Transverse colon (tissue), 4 donors: ENCODE results near the gene ZNF185. TPM values are rescaled to one million over a fixed set of nuclear protein-coding genes. Genes with fewer than 3 reads are reported as not detected.
"Not testable (repeated sequence)": the region's sequence is repeated elsewhere in the genome, so short reads cannot be mapped to it uniquely, and the experiment has no call there.

Experiments
- DNase-seq: peaks from one replicate; pipeline ENCODE4 v3.0.0-alpha.2; 2019
- H3K27ac ChIP-seq, 4 donors: fragments of 200-600 bp; sonication (generic); 2 replicates each; pipeline ENCODE4 v1.5.1; 2016 to 2018; ENCODE audit warnings: inconsistent platforms in 4 of 4
- H3K27me3 ChIP-seq: fragments of 200-600 bp; sonication (generic); 2 replicates; pipeline ENCODE4 v1.5.1; 2017; ENCODE audit warnings: inconsistent platforms
- H3K36me3 ChIP-seq, 4 donors: fragments of 200-600 bp; sonication (generic); 2 replicates each; pipeline ENCODE4 v1.5.1; 2017 to 2019; ENCODE audit warnings: inconsistent platforms in 4 of 4
- H3K4me1 ChIP-seq, 4 donors: fragments of 200-600 bp; sonication (generic); 2 replicates each; pipeline ENCODE4 v1.5.1; 2017 to 2020; ENCODE audit warnings: inconsistent platforms in 4 of 4
- H3K4me3 ChIP-seq, 4 donors: fragments of 200-600 bp; sonication (generic); 1 replicate in 1 of 4; 2 replicates in 3 of 4; pipeline versions ENCODE4 v1.5.1 to v1.6.1; 2017 to 2019; ENCODE audit warnings: inconsistent platforms in 4 of 4
- H3K9me3 ChIP-seq, 2 donors: fragments of 200-600 bp; sonication (generic); 2 replicates each; pipeline ENCODE4 v1.5.1; 2017 to 2019; ENCODE audit warnings: inconsistent platforms in 2 of 2
- CTCF ChIP-seq, 5 experiments: fragments of 200-600 bp in 3 of 5; fragments of 450-650 bp in 2 of 5; sonication (generic) in 3 of 5; IDR thresholded peaks; 1 replicate in 2 of 5; 2 replicates in 3 of 5; pipeline ENCODE4 v1.5.1; 2016 to 2017; ENCODE audit warnings: antibody characterized with exemption in 5 of 5, inconsistent platforms in 3 of 5, mild to moderate bottlenecking in 2 of 5, moderate library complexity in 1 of 5
- EP300 ChIP-seq: sonication (generic); formaldehyde crosslinking; IDR thresholded peaks from one replicate; pipeline ENCODE4 v1.6.1; 2017; ENCODE audit warnings: antibody characterized with exemption, low read depth
- POLR2A ChIP-seq: fragments of 450-650 bp; IDR thresholded peaks from one replicate; pipeline ENCODE4 v1.6.1; 2016; ENCODE audit warnings: antibody characterized with exemption, mild to moderate bottlenecking, moderate library complexity
- POLR2AphosphoS5 ChIP-seq, 3 donors: sonication (generic); formaldehyde crosslinking; IDR thresholded peaks; one replicate each; pipeline ENCODE4 v1.6.1; 2016; ENCODE audit warnings: antibody characterized with exemption in 3 of 3
- WGBS, 2 donors: methylation state at CpG; one replicate each; pipeline ENCODE4 v1.1.5; 2018; ENCODE audit warnings: low coverage in 1 of 2; 5-methylcytosine and 5-hydroxymethylcytosine counted together
- in situ Hi-C, 4 donors: fragments of 200-750 bp; cut with MboI; loops; one replicate each; pipeline versions ENCODE4 v1.15.0 to v1.15.1; 2017; ENCODE audit warnings: low sequenced_read_pairs in 3 of 4, low pct_ligation_motif_present in 1 of 4, low pct_unique_long_range_greater_than_20kb in 1 of 4
- intact Hi-C: fragments of 100-400 bp; cut with DNase I; formaldehyde crosslinking; loops from one replicate; pipeline ENCODE4 v1.15.1; 2023; ENCODE audit warnings: low total_unique reads
- total RNA-seq, 4 donors: library from RNA; depleted of rRNA; stranded (reverse); fragments of >200 nt; gene quantifications; one replicate each; pipeline ENCODE4 v1.1.0, GENCODE V29; 2016

ZNF185 gene
- total RNA-seq, 4 donors from 2014 or later, result 0.40 to 4.1 (median 3.2) TPM; not detected in 1

GRCh38 chrX:152908486-152908885, 10.6 kb downstream of the ZNF185 start:
- TF ChIP-seq EP300 (no peak), CTCF (IDR thresholded peaks at IDR 0.05) (no peak), POLR2A (no peak), POLR2AphosphoS5 (IDR thresholded peaks at IDR 0.05) (no peak)
- Histone ChIP-seq H3K27me3 (no peaks in the 10 kb centered on the region), H3K27ac (no peak overlapping the region), H3K4me1 (no peaks in the 10 kb centered on the region), H3K36me3 (no peaks in the 10 kb centered on the region), H3K9me3 (no peaks in the 10 kb centered on the region), H3K4me3 (no peak overlapping the region)
- intact Hi-C loops, result no loop called here
- 68% methylated on average over 6 of the region's 14 CpGs; no CpG with 5 or more reads in 1 of the 2 donors for WGBS, 2 donors
- in situ Hi-C loops, result no loop called here
- DNase-seq, result no peak

- H3K4me1 ChIP-seq, in situ Hi-C loops, H3K27me3 ChIP-seq, H3K4me3 ChIP-seq, H3K9me3 ChIP-seq, H3K36me3 ChIP-seq, H3K27ac ChIP-seq, intact Hi-C loops, DNase-seq: not testable (repeated sequence)
- 77 to 82% methylated on average over 2 to 7 of the region's 7 CpGs for WGBS, 2 donors
These were observed 12.2 kb downstream of the ZNF185 start for GRCh38 chrX:152910018-152910417.

- intact Hi-C loops (no loop called here), in situ Hi-C loops (no loop called here)
These were observed 14.2 kb downstream of the ZNF185 start for GRCh38 chrX:152912106-152912505.

GRCh38 chrX:152912641-152913040, 14.8 kb downstream of the ZNF185 start:
- H3K36me3 ChIP-seq, result no peaks in the 10 kb centered on the region
- in situ Hi-C loops (no loop called here), intact Hi-C loops (no loop called here)
- no peak for DNase-seq
- H3K27me3 ChIP-seq, result no peaks in the 10 kb centered on the region
- H3K4me3 ChIP-seq, result no peak overlapping the region
- no peak for TF ChIP-seq CTCF (IDR thresholded peaks at IDR 0.05)
- no peak for TF ChIP-seq EP300
- TF ChIP-seq POLR2A, result no peak
- no peak for TF ChIP-seq POLR2AphosphoS5 (IDR thresholded peaks at IDR 0.05)
- no peak overlapping the region for H3K27ac ChIP-seq
- WGBS, 2 donors, result 80% methylated on average over 7 of the region's 7 CpGs; no CpG with 5 or more reads in 1 of the 2 donors
- H3K4me1 ChIP-seq, result no peaks in the 10 kb centered on the region
- no peaks in the 10 kb centered on the region for H3K9me3 ChIP-seq

More at GRCh38 chrX:152912106-152912505, 14.2 kb downstream of the ZNF185 start:
- Histone ChIP-seq H3K4me3 (no peak overlapping the region), H3K9me3 (no peaks in the 10 kb centered on the region), H3K27ac (no peak overlapping the region), H3K27me3 (no peaks in the 10 kb centered on the region), H3K4me1 (no peaks in the 10 kb centered on the region), H3K36me3 (no peaks in the 10 kb centered on the region)
- TF ChIP-seq EP300 (no peak), CTCF (IDR thresholded peaks at IDR 0.05) (no peak), POLR2A (no peak), POLR2AphosphoS5 (IDR thresholded peaks at IDR 0.05) (no peak)
- 65% methylated on average over 4 of the region's 4 CpGs; no CpG with 5 or more reads in 1 of the 2 donors for WGBS, 2 donors
- DNase-seq, result no peak

- TF ChIP-seq POLR2AphosphoS5 (IDR thresholded peaks at IDR 0.05) (no peak), POLR2A (no peak), EP300 (no peak), CTCF (IDR thresholded peaks at IDR 0.05) (no peak)
- intact Hi-C loops, result no loop called here
- Histone ChIP-seq H3K4me1 (no peaks in the 10 kb centered on the region), H3K36me3 (no peaks in the 10 kb centered on the region), H3K9me3 (no peaks in the 10 kb centered on the region), H3K4me3 (no peak overlapping the region), H3K27ac (no peak overlapping the region), H3K27me3 (no peaks in the 10 kb centered on the region)
- no peak for DNase-seq
- in situ Hi-C loops, result no loop called here
- WGBS, 2 donors, result 76% methylated on average over 8 of the region's 10 CpGs; no CpG with 5 or more reads in 1 of the 2 donors
These were observed 15.5 kb downstream of the ZNF185 start for GRCh38 chrX:152913346-152913745.
